Suppressor macrophage (primary cell): ENCODE results near the gene OR1N1.
"Not testable (repeated sequence)": the region's sequence is repeated elsewhere in the genome, so short reads cannot be mapped to it uniquely, and the experiment has no call there.

Experiments
- DNase-seq, 4 experiments: peaks; one replicate each; pipeline ENCODE4 v3.0.0-alpha.2; 2020 to 2022
- total RNA-seq, 17 experiments: gene quantifications; one replicate each; lab custom pipeline; 2026; ENCODE audit warnings: mixed read lengths in 6 of 17, inconsistent platforms in 3 of 17; lab: John Stamatoyannopoulos, UW

The OR1N1 gene, protein sequence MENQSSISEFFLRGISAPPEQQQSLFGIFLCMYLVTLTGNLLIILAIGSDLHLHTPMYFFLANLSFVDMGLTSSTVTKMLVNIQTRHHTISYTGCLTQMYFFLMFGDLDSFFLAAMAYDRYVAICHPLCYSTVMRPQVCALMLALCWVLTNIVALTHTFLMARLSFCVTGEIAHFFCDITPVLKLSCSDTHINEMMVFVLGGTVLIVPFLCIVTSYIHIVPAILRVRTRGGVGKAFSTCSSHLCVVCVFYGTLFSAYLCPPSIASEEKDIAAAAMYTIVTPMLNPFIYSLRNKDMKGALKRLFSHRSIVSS
- 0 to 0.33 (median 0) reads per million in 17 experiments for total RNA-seq

DNA sequence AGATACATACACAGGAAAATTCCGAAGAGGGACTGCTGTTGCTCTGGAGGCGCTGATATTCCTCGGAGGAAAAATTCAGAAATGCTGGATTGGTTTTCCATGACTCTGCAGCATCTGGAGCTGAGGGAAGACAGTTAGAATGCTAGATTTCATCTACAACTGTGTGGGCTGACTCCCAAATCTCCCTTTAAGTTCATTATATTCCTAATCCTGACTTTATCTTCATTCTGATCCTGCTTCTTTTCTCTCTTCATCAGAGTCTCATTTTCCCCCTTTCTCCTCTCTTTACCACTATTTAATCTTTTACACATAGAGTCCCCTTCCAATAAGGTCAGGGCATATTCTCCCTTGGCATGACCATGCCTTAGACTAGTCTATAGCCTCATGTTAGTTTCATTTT, at the start of gene OR1N1:
Gene OR1N1, minus strand, starts transcription at position 101 of the 400 bp plus-strand sequence. Its CDS starts 0 bp downstream, at position 101.
- DNase-seq: no peak

DNA sequence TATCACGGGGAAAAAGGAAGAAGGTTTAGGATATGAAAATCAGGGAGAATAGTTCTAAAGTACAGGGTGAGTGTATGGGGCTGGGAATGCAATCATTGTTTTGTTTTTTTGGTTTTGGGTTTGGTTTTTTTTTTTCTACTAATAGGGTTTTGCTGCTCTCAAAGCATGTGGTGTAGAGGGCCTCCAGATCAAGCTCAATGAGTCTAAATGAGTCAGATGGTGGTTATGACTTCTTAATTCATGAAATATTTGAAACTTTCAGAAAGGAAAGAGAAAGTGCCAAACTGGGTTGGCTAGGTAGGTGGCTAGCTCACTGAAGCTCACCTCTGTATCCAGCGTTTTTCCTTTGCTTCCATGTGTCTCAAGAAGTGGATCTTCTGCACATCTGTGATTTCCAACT, 45.4 kb upstream of the OR1N1 start:
- DNase-seq: no peak

DNA sequence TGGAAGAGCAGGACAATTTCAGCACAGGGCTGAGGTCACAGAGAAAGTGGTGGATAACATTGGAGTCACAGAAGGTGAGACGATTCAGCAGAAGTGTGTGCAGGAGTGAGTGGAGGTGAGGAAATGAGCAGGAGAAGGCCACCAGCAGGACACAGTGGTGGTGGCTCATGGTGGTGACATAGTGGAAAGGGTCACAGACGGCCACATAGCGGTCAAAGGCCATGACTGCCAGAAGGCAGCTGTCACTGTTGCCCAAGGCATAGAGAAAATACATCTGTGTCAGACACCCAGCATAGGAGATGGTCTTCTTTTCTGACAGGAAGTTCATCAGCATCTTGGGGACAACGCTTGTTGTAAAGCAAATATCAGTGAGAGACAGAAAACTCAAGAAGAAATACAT, 40.8 kb upstream of the OR1N1 start:
- DNase-seq: no peak

DNA sequence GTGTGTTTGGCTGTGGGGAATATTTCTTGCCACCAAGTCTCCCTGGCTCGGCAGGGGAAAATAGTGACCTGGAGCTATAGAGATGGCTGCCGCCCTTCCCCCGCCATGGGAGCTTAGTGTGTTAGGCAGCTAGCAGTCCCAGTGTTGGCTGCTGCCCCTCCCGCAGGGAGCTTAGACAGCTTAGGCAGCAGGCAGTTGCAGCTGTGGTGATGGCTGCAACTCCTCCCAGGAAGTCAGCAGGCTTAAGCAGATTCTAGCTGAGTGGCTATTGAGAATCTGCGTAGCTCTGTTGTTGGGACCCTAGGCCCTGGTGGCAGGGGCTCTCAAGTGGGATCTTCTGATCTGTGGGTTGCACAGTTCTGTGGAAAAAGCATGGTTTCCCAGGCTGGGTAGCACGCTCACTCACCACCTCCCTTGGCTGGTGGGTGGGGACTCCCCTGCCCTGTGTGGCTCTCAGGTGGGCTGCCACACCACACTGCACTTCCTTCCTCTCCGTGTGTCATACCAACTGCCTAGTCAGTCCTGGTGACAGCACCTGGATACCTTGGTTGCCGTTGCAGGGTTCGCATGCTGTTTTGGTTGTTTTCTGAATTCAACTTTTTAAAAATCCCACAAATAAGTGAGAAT, 35.2 kb upstream of the OR1N1 start:
- DNase-seq: no peak

DNA sequence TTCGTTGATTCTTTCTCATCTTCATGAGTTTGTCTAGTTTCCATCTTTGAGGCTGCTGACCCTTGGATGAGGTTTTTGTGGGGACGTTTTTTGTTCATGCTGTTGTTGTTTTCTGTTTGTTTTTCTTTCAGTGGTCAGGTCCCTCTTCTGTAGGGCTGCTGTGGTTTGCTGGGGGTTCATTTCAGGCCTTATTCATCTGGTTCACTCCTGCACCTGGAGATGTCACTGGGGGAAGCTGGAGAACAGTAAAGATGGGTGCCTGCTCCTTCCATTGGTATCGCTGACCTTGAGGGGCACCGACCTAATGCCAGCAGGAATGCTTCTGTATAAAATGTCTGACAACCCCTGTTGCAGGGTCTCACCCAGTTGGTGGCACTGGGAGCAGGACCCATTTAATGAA, 34.4 kb upstream of the OR1N1 start:
- DNase-seq: no peak

DNA sequence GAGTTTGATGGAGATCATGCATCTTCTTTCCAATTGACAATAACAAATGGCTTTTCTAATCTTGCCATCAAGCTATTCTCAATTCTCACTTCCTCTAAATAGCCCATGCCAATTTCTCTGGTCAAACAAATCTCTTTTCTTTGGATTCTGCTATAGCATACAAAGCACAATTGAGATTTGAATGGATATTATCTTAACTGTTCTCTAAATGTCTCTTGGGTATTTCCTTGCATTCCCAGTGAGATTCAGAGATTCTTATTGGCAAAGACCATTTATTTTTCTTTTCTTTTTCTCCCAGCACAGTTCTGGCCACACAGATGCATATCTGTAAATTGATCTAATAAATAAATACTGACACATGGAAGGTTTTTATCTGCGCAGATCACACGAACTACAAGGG, 25.7 kb upstream of the OR1N1 start, which contains the start of gene OR1N2:
Gene OR1N2, plus strand, starts transcription at position 301 of the 400 bp plus-strand sequence. CDS start 100 bp downstream, outside the sequence.
- DNase-seq: no peak

DNA sequence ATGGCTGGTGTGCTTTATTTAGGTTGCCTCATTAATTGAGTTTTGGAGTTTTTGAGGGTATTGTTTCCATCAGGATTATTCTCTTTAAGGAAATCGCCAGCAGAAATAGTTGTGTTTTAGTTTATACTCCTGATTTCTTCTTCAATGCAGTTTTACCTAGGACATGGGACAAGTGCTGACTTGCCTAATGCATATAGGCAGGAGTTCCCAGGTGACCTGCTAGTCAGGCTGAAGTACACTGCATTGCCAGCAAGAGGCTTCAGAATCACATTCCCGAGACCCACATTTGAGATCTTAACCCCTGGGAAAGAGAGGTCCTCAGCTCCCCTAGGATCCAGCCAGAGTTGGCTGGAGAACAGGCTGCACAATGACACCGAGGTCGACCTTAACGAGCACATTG, 24.3 kb upstream of the OR1N1 start:
- no peak for DNase-seq

DNA sequence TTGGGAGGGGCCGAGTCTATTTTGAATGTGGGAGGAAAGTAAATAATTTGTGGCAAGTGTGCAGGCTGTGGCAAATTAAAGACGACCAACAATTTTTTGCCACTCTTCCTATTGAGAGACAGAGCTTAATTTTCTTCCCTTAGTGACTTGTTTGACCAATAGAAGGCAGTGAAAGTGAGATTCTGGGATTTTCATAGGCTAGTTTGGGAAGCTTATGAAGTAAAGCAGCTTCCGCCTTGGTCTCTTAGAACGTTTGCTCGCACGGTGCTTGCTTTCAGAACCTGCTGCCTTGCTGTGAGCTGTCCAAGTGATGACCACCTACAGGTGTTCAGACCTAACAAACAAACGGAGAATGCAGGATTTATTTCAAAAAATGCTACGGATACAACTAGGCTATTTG, 19.1 kb upstream of the OR1N1 start:
- no peak for DNase-seq

DNA sequence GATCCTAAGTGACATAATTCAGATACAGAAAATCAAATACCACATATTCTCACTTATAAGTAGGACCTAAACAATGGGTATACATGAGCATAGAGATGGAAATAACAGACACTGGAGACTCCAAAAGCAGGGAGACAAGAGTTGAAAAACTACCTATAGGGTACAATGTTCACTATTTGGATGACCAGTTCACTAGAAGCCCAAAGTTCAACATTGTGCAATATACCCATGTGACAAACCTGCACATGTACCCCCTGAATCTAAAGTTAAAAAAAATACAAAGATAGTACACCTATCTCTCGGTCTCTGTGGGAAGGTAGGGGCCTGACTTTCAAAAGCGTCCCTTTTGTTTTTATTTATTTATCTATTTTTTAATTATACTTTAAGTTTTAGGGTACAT, 11.7 kb upstream of the OR1N1 start:
- DNase-seq: no peak

DNA sequence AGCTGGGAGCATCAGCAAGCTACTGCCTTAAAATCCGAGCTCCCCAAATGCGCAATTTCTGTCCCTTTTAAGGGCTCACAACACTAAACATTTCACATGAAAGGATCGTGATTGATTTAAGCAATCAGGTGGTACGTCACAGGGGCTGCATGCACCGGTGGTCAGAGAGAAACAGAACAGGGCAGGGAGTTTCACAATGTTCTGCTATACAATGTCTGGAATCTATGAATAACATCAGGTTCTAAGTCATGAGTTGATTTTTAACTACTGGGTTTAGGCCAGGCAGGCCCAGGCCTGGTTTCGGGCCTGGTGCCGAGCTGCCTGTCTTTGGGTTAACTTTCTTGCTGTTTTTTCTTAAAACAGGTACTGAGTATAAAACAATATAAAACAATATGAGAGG, 10.0 kb upstream of the OR1N1 start:
- DNase-seq: not testable (repeated sequence)

DNA sequence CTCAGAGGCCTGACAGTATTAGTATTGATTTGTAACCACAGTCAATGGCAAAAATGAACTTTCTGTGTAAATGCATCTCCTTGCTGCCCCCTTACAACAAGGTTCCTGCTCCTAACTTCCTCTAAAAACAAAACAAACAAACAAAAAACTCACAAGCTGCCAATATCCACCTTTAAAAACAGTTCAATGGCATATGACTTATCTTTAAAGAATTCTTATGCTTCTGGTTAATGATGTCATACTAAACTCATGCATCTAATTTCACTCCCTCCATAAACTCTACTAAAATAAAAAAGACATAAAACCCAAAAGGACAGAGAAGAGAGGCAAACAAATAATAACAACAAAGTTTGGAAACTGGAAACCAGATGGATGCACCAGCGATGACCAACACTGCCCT, 9.0 kb upstream of the OR1N1 start:
- DNase-seq: no peak

DNA sequence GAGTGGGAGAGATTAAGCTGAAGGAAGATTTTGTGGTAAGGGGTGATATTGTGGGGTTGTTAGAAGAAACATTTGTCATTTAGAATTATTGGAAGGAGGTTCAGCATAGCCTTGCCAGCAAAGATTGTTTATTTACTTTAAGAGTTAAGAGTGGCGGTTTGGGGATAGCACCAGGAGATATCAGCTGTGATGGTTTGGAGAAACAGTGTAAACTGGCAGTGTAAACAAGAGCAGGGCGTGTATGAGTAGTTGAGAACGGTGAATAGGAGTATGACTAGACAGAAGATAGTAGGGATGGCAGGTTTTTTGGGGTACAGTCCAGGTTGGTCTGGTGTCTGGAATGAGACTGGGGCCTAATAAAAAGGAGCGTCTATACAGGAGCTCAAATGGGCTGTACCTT, 4.1 kb upstream of the OR1N1 start:
- DNase-seq: not testable (repeated sequence)

DNA sequence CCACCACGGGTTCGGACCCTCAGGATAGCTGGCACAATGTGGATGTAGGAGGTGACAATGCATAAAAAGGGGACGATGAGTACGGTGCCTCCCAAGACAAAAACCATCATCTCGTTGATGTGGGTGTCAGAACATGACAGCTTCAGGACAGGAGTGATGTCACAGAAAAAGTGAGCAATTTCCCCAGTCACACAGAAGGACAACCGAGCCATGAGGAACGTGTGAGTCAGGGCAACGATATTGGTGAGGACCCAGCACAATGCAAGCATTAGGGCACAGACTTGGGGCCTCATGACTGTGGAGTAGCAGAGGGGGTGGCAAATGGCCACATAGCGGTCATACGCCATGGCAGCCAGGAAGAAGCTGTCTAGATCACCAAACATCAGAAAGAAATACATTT, 491 bp downstream of the OR1N1 start:
- DNase-seq: no peak

DNA sequence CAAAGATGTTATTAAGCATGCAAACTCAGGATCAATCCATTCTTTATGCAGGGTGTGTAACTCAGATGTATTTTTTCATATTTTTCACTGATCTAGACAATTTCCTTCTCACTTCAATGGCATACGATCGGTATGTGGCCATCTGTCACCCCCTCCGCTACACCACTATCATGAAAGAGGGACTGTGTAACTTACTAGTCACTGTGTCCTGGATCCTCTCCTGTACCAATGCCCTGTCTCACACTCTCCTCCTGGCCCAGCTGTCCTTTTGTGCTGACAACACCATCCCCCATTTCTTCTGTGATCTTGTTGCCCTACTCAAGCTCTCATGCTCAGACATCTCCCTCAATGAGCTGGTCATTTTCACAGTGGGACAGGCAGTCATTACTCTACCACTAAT, 7.7 kb downstream of the OR1N1 start:
- DNase-seq: no peak

DNA sequence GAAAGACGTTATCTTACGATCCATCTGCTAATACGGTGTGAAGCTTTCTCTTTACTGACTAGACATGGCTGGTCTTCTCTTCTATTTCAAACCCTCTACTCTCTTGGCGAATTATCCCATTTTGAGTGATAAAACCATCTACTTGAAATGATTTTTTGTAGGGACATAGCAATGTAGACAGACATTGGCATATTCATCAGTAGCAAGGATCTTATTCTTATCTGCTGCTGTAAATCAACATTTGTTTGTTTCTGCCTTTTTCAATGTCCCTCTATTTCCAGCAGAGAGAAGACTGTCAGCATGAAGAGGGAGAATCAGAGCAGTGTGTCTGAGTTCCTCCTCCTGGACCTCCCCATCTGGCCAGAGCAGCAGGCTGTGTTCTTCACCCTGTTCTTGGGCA, 8.3 kb downstream of the OR1N1 start, which contains the start of gene OR1J4:
Gene OR1J4, plus strand, starts transcription at position 301 of the 400 bp plus-strand sequence. Its CDS starts 0 bp downstream, at position 301.
- DNase-seq: no peak

DNA sequence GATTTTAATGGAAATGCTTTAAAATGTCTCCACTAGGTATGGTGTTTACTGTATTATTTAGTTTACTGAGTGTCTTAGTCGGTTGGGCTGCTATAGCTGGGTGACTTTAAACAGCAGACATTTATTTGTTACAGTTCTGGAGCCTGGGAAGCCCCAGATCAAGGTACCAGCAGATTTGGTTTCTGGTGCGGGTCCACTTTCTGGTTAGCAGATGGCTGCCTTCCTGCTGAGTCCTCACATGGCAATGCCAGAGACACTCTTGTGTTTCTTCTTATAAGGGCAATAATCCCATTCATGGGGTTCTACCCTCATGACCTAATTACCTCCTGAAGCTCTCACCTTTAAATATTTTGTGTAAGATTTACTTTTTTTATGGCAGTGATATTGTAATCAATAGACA, 8.9 kb downstream of the OR1N1 start:
- no peak for DNase-seq

DNA sequence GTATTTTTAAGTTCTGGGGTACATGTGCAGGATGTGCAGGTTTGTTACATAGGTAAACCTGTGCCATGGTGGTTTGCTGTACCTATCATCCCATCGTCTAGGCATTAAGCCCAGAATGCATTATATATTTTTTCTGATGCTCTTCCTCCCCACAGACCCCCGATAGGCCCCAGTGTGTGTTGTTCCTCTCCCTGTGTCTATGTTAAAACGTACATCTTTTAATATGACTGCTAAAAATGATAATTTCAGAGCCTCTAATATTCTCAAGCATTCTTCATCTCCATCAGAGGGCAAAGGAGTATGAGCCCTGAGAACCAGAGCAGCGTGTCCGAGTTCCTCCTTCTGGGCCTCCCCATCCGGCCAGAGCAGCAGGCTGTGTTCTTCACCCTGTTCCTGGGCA, 16.6 kb downstream of the OR1N1 start, which contains the start of gene OR1J2:
Gene OR1J2, plus strand, starts transcription at position 301 of the 400 bp plus-strand sequence. Its CDS starts 0 bp downstream, at position 301.
- DNase-seq: no peak

DNA sequence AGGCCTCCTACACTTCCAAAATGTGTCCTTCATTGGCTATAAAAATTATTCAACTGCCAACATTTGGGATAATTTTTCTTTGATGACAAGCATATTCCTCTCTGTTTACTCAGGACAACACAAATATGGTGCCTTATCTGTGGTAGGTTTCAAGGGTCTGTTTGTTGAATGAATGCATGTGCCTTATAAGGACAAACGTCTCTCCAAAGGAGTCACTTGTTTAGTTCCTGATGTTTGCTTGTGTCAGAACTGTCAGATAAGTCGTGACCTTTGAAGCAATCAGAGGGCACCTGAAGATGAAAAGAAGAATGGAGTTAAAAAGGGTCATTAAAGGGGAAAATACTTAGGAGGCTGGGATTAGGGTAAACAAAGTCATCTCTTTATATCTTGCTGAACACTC, 20.1 kb downstream of the OR1N1 start:
- DNase-seq: no peak

DNA sequence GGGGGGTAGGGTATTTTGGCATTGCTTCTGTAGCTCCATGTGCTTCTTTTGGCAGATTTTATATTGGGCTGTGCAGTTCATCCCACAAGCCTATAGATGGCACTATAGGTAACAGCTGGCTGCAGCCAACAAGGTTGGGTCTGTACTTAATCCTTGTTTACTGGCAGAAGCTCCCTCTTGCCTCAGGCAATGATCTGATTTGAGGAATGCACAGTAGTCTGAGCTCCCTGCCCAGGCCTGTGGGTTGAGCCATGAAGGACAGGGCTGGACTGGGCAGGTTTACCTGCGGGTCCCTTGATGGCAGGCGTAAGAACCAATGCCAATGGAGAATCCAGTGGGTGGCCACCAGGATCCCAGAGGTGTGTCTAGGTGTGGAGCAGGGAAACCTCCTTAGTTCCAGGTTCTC, 28.2 kb downstream of the OR1N1 start:
- peak; percentile 41 to 60 (median 51) for DNase-seq

DNA sequence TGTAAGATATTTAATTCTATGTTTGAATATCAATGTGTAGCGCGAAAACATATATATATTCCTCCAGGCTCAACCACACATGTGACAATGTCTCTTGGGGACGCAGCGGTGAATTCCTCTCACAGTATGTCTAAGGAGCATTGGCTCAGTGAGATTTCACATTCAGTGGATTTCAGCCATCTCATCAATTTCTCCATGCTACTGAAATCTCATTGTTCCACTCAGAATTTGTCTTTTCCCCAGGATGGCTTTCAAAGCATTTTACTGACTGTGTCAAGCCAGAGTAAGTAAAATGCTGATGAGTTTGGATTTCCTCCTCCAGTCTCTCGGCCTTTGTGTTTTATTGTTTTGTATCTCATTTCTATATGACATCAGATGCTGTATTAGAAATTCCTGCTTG, 48.0 kb downstream of the OR1N1 start:
- no peak for DNase-seq

DNA sequence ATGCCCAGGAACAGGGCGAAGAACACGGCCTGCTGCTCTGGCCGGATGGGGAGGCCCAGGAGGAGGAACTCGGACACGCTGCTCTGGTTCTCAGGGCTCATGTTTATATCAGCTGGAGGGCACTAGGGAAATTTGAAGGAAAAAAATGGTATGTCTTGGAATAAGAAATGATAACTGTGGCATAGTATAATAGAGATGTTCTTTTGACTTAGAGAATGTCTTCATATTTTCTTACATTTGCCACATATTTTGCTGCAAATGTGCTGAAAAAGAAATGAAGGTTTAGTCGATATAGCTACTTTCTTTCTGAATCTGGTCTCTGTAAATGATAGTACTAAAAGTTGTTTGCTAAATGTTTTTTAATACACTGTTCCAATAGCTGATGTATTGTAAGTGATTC, 49.3 kb downstream of the OR1N1 start, which contains the start of gene OR1J1:
Gene OR1J1, minus strand, starts transcription at position 101 of the 400 bp plus-strand sequence. Its CDS starts 0 bp downstream, at position 101.
- no peak for DNase-seq

DNA sequence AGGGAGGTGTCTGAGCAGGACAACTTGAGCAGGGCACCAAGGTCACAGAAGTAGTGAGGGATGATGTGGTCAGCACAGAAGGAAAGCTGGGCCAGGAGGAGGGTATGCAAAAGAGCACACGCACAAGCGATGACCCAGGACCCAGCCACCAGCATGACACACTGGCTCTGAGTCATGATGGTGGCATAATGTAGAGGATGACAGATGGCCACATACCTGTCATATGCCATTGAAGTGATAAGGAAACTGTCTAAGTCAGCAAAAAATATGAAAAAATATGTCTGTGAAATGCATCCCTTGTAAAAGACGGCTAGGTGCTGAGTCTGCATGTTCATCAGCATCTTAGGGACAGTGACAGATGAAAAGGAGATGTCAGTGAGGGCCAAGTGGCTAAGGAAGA, 49.7 kb downstream of the OR1N1 start:
- no peak for DNase-seq
